ENCODE measurements around the gene MTCL3.

The MTCL3 gene

DNA sequence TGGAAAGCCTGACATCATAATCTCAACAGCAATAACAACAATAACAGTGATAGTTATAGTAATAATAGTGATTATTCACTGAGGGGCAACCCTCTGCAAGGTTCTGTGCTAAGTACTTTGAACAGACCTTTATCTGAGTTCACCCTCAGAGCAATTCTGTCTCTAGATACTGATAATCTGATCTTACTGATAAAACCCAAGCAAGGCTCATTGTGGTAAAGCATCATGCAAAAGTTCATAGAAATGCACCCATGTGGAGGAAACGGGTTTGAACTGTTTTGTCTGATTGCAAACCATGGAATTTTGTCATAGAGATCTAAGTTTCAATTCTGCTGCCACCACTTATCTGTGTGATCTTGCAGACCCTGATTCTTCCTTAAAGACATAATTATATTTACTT, 58.7 kb downstream of the MTCL3 start:
- TF ChIP-seq ZFX (IDR thresholded peaks at IDR 0.05): no peak
- TF ChIP-seq, protein P1, sequence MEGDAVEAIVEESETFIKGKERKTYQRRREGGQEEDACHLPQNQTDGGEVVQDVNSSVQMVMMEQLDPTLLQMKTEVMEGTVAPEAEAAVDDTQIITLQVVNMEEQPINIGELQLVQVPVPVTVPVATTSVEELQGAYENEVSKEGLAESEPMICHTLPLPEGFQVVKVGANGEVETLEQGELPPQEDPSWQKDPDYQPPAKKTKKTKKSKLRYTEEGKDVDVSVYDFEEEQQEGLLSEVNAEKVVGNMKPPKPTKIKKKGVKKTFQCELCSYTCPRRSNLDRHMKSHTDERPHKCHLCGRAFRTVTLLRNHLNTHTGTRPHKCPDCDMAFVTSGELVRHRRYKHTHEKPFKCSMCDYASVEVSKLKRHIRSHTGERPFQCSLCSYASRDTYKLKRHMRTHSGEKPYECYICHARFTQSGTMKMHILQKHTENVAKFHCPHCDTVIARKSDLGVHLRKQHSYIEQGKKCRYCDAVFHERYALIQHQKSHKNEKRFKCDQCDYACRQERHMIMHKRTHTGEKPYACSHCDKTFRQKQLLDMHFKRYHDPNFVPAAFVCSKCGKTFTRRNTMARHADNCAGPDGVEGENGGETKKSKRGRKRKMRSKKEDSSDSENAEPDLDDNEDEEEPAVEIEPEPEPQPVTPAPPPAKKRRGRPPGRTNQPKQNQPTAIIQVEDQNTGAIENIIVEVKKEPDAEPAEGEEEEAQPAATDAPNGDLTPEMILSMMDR (conservative IDR thresholded peaks at IDR 0.05): no peak

DNA sequence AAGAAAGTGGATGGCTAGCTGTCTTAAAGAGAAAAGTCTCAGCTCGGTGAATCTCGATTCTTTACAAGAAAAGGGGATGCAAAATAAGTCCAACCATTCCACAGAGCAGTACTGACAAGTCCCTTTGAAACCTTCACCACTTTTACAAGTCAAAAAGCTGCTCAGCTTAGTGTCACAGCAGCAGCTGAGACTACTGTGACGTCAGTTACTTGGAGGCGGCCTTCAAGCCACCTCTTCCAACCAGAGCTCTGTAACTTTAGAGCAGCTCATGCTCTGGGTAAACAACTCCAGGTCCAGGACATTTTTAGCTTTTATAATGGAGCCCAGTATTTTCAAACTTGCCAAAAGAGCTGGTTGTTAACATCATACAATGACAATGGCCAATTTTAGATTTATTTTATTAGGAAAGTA, 59.9 kb downstream of the MTCL3 start, which contains the start of gene KIAA0408:
Gene KIAA0408 (minus strand): TSS at position 159 of the 411 bp plus-strand sequence. CDS start 5,408 bp downstream, outside the sequence.
- TF ChIP-seq ZFX (IDR thresholded peaks at IDR 0.05): no peak
- TF ChIP-seq, protein P1 (conservative IDR thresholded peaks at IDR 0.05): no peak
- H3K27ac ChIP-seq: no peak within 1 kb of the TSS

More for the DNA sequence above, 58.7 kb downstream of the MTCL3 start:
- no peak overlapping the region for H3K27ac ChIP-seq

DNA sequence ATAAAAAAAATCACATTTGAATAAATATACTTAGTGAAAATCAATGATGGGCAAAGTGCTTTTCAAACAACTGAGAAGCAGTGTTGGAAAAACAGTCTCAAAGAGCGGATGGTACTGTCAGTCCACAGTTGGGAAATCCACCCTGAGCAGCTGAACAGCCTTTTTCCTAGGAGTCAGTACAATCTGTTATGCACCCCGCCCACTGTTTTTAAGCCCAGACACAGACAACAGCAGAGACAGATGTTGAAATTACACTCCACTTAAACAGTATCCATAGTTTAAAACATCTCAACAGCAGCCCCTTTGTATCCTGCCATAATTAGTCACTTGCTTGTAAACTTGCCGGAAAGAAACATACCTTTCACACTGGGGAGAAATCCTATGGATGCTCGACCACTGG, 60.3 kb downstream of the MTCL3 start:
- no peak overlapping the region for H3K27ac ChIP-seq
- TF ChIP-seq, protein P1 (conservative IDR thresholded peaks at IDR 0.05): no peak
- TF ChIP-seq ZFX (IDR thresholded peaks at IDR 0.05): no peak

DNA sequence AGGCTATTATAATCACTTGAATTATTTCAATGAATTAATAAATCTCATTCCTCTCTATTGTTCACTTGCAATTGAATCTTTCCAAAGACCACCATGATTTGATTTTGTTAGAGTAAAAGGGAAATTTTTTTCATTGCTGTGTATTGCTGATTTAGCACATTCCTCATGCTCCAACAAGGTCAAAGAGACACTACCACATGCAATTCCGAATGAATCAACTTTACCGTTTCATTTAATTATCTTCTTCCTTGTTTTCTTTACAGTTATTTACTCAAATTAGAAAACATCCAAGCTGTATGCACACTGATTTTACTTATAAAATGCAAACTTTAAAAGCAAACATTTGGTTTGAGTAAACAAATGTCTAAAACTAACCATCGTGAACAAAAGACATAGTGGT, 60.9 kb downstream of the MTCL3 start:
- TF ChIP-seq ZFX (IDR thresholded peaks at IDR 0.05): no peak
- TF ChIP-seq, protein P1 (conservative IDR thresholded peaks at IDR 0.05): no peak
- no peak overlapping the region for H3K27ac ChIP-seq

DNA sequence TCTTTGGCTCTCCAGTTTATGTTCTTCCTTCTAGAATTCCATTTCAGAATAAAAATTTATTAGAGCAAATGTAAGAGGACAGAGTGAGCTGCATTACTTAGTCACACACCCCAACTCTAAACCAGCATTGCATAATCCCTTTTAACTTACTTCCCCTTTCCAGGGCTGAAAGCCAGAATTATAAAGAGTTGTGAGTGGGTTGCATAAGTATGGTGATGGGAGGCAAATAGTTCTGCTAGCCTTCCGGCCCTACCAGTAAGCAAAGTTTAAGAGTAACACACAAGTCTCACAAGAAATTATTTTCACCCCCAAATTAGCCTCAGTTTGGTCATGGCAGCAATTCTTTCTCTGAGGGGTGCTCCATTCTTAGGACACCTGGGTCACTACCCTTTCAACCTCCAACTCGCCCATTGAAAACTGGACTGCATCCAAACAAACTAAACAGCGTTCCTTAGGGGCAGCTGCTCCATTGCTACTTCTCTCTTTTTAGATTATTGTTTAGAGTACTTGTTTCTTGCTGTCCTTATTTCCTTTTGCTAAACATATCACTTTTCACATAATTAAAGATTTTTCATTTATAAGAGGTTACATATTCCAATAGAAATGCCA, 61.6 kb downstream of the MTCL3 start:
- H3K27ac ChIP-seq: no peak overlapping the region
- TF ChIP-seq, protein P1 (conservative IDR thresholded peaks at IDR 0.05): no peak
- no peak for TF ChIP-seq ZFX (IDR thresholded peaks at IDR 0.05)

DNA sequence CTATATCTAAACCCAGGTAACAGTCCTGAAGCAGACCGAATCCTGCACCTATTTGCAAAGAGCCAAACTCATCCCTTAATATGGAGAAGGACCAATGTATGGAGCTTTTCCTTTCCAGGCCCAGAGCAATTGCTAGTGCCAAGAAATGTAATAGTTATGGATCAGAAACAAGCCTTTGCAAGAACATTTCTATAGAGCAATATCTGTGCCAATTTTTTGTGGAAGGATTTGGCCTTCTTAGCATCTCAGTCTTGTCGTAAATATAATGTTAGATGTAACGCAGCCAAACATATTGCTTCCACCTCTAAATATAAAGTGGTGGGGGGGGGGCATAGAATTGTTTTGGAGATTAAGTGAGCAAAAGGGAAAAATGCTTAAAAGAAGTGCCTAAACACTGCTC, 62.7 kb downstream of the MTCL3 start:
- H3K27ac ChIP-seq: no peak overlapping the region
- TF ChIP-seq ZFX (IDR thresholded peaks at IDR 0.05): no peak
- TF ChIP-seq, protein P1 (conservative IDR thresholded peaks at IDR 0.05): no peak

DNA sequence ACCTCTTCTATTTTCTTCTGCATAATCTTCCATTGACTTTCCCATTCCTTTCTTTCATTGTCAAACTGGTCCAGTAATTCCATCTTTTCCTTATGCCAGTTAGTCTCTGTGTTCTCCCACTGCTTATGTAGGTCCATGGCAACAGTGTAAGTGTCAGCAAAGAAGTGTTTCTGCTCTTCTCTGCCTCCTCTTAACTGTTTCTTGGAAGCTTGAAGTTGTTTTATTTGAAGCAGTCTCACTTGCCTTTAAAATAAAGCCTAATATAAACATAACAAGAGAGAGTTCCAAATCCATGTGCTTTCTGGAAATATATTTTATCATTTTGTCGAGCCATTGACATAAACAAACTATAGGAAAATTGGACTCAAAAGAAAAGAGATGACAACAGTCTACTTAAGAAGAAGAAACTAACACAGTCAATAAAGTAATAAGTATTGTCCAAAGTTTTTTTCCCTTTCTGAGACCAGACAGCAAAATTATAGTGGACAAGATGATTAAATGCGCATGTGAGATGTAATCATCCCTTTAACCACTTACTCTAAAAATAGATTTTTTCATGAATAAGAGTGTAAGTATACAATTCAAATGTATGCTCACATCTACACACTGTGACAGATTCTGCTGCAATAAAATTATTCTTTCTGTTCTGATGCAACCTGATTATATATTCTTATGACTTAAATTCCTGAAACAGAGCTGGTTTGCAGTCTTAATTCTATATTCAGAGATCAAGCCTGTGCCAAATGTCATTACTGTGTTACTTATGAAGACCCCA, 65.1 kb downstream of the MTCL3 start:
- H3K27ac ChIP-seq: no peak overlapping the region
- TF ChIP-seq, protein P1 (conservative IDR thresholded peaks at IDR 0.05): no peak
- TF ChIP-seq ZFX (IDR thresholded peaks at IDR 0.05): no peak
